Natural killer cell (primary cell): ENCODE data around the gene ZBTB43. TPM values are rescaled to one million over a fixed set of nuclear protein-coding genes. Genes with fewer than 3 reads are reported as not detected.
"Not testable (repeated sequence)": the region's sequence is repeated elsewhere in the genome, so short reads cannot be mapped to it uniquely, and the experiment has no call there.

ENCODE experiments used
- ATAC-seq, 3 donors: fragments of 150-1000 bp in 2 of 3; fragments of 200-7000 bp in 1 of 3; cut with Tn5 transposase; 1 replicate in 1 of 3; 2 replicates in 2 of 3; pipeline ENCODE4 v1.10.0; 2021; ENCODE audit warnings: mild to moderate bottlenecking in 2 of 3, moderate library complexity in 2 of 3
- DNase-seq, 2 donors: peaks; one replicate each; pipeline versions ENCODE4 v3.0.0 to v3.0.0-alpha.2; 2013 to 2021; ENCODE audit warnings: mixed read lengths in 1 of 2
- H3K27ac ChIP-seq: one replicate; pipeline ENCODE4 v1.5.1; 2013; ENCODE audit warnings: mild to moderate bottlenecking, low read length
- H3K27me3 ChIP-seq: one replicate; pipeline ENCODE4 v1.6.1; 2013; ENCODE audit warnings: low read length; ENCODE audit not compliant: control insufficient read depth, insufficient read depth
- H3K36me3 ChIP-seq: one replicate; pipeline ENCODE4 v1.6.1; 2013; ENCODE audit warnings: low read length; ENCODE audit not compliant: control insufficient read depth, insufficient read depth
- H3K4me1 ChIP-seq: one replicate; pipeline ENCODE4 v1.6.1; 2013; ENCODE audit warnings: low read length; ENCODE audit not compliant: control insufficient read depth, insufficient read depth
- H3K4me3 ChIP-seq: one replicate; pipeline ENCODE4 v1.5.1; 2013; ENCODE audit warnings: low read length
- H3K9me3 ChIP-seq: one replicate; pipeline ENCODE4 v1.6.1; 2013; ENCODE audit warnings: low read length; ENCODE audit not compliant: control insufficient read depth, insufficient read depth
- H3K27ac Mint-ChIP-seq, 2 donors: one replicate each; pipeline ENCODE4 v1.8.0; 2022; ENCODE audit warnings: mild to moderate bottlenecking in 2 of 2, mixed read lengths in 2 of 2, moderate library complexity in 1 of 2
- H3K27me3 Mint-ChIP-seq, 2 donors: one replicate each; pipeline ENCODE4 v1.8.0; 2022; ENCODE audit warnings: low read depth in 2 of 2, mixed read lengths in 2 of 2
- H3K36me3 Mint-ChIP-seq: one replicate; pipeline ENCODE4 v1.8.0; 2022; ENCODE audit warnings: mixed read lengths
- H3K4me1 Mint-ChIP-seq, 2 donors: one replicate each; pipeline ENCODE4 v1.8.0; 2022; ENCODE audit warnings: mixed read lengths in 2 of 2
- H3K4me3 Mint-ChIP-seq: one replicate; pipeline ENCODE4 v1.8.0; 2022; ENCODE audit warnings: mild to moderate bottlenecking, moderate library complexity, mixed read lengths
- H3K9me3 Mint-ChIP-seq, 2 donors: one replicate each; pipeline ENCODE4 v1.8.0; 2022; ENCODE audit warnings: mixed read lengths in 2 of 2
- WGBS: methylation state at CpG from one replicate; pipeline ENCODE4 v1.1.7; 2013; ENCODE audit warnings: missing lambda C conversion rate; ENCODE audit not compliant: insufficient coverage; 5-methylcytosine and 5-hydroxymethylcytosine counted together
- intact Hi-C: fragments of 100-400 bp; cut with micrococcal nuclease; formaldehyde crosslinking; loops from one replicate; pipeline ENCODE4 v1.14.2; 2022
- total RNA-seq, 4 donors: library from RNA; stranded (reverse); fragments of 120-200 nt in 1 of 4; gene quantifications; one replicate each; pipeline versions ENCODE4 v1.2.3 to v1.2.4, GENCODE V29; 2013 to 2022
- TF ChIP-seq, protein P1 (sequence below): fragments of 200-600 bp; IDR thresholded peaks from one replicate; pipeline ENCODE4 v1.8.0; 2022; ENCODE audit warnings: antibody characterized with exemption

Gene ZBTB43
- total RNA-seq, 3 donors from 2014 or later (not counting 1 experiment from before 2014, with no cell fraction given): 42.1 to 61.0 (median 57.2) TPM

DNA sequence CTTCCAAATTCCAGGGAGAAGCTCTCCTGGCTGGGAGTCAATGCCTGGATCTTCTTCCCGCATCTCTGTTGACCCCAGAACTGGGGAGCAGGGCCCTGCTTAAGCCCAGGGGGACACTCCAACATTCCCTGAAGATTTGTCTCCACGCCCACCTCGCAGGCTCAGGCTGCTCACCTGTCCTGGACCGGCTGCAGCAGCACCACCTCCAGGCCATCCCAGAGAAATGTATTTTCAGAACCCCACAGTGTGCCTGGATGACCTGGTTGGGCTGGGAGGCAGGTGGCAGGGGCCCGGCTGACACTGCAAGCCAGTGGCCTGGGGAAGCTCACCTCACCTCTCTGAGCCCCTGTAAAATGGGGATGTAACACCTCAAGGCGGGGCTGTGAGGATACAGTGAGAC, 27.1 kb upstream of the ZBTB43 start:
- Mint-ChIP-seq H3K4me3 (no peak overlapping the region), H3K36me3 (no peaks in the 10 kb centered on the region), H3K4me1 (no peaks in the 10 kb centered on the region), H3K27ac (no peak overlapping the region), H3K27me3 (peaks cover 17 to 35% of the 10 kb centered on the region in 2 donors), H3K9me3 (no peaks in the 10 kb centered on the region)
- no peak for ATAC-seq
- TF ChIP-seq, protein P1, sequence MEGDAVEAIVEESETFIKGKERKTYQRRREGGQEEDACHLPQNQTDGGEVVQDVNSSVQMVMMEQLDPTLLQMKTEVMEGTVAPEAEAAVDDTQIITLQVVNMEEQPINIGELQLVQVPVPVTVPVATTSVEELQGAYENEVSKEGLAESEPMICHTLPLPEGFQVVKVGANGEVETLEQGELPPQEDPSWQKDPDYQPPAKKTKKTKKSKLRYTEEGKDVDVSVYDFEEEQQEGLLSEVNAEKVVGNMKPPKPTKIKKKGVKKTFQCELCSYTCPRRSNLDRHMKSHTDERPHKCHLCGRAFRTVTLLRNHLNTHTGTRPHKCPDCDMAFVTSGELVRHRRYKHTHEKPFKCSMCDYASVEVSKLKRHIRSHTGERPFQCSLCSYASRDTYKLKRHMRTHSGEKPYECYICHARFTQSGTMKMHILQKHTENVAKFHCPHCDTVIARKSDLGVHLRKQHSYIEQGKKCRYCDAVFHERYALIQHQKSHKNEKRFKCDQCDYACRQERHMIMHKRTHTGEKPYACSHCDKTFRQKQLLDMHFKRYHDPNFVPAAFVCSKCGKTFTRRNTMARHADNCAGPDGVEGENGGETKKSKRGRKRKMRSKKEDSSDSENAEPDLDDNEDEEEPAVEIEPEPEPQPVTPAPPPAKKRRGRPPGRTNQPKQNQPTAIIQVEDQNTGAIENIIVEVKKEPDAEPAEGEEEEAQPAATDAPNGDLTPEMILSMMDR: no peak
- intact Hi-C loops: no loop called here
- Histone ChIP-seq H3K27ac (no peak overlapping the region), H3K9me3 (no peaks in the 10 kb centered on the region), H3K27me3 (peaks cover 3% of the 10 kb centered on the region), H3K4me1 (peaks cover 6% of the 10 kb centered on the region), H3K4me3 (no peak overlapping the region), H3K36me3 (no peaks in the 10 kb centered on the region)
- peak in 1 of 2 donors; percentile 20 for DNase-seq
- 33% methylated on average over 6 of the region's 6 CpGs for WGBS

DNA sequence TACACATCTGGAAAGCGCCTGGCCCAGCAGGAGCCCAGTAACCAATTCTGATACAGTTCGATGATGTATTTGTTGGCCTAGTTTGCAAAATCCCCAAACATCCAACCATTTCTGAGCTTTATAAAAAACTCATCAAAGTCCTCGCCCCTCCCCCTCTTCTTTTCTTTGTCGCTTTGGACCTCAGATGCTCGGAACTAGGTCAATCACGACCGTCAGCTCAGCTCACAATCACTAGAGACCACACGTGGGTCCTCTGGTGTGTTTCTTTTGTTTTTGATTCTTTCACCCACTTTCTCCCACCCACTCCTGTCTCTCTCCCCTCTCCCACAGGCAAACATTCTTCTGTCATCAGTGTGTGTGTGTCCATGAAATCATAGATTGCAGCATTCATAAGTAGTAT, 26.7 kb upstream of the ZBTB43 start:
- DNase-seq (no peak), ATAC-seq (no peak)
- Histone ChIP-seq H3K27me3 (peaks cover 3% of the 10 kb centered on the region), H3K36me3 (no peaks in the 10 kb centered on the region), H3K4me1 (peaks cover 6% of the 10 kb centered on the region), H3K27ac (no peak overlapping the region), H3K4me3 (no peak overlapping the region), H3K9me3 (no peaks in the 10 kb centered on the region)
- Mint-ChIP-seq H3K27ac (no peak overlapping the region), H3K4me1 (no peaks in the 10 kb centered on the region), H3K36me3 (no peaks in the 10 kb centered on the region), H3K4me3 (no peak overlapping the region), H3K27me3 (peaks cover 17 to 33% of the 10 kb centered on the region in 2 donors), H3K9me3 (no peaks in the 10 kb centered on the region)
- TF ChIP-seq, protein P1: no peak
- intact Hi-C loops: no loop called here
- WGBS: 79% methylated on average over 8 of the region's 8 CpGs

GRCh38 chr9:126778696-126779095, 26.1 kb upstream of the ZBTB43 start:
- ATAC-seq, H3K4me3 Mint-ChIP-seq, H3K4me1 Mint-ChIP-seq, H3K9me3 Mint-ChIP-seq, H3K27ac Mint-ChIP-seq, H3K4me3 ChIP-seq, DNase-seq, H3K36me3 ChIP-seq, H3K27ac ChIP-seq, H3K27me3 ChIP-seq, H3K9me3 ChIP-seq, H3K36me3 Mint-ChIP-seq, intact Hi-C loops, H3K4me1 ChIP-seq: not testable (repeated sequence)
- H3K27me3 Mint-ChIP-seq: peaks cover 16 to 28% of the 10 kb centered on the region in 2 donors
- WGBS: 100% methylated on average over 5 of the region's 5 CpGs

GRCh38 chr9:126781186-126782052, 23.4 kb upstream of the ZBTB43 start:
- H3K9me3 Mint-ChIP-seq: no peaks in the 10 kb centered on the region
- 45% methylated on average over 25 of the region's 29 CpGs for WGBS
- H3K4me3 Mint-ChIP-seq: no peak overlapping the region
- no peak overlapping the region for H3K27ac Mint-ChIP-seq
- ATAC-seq (peak; percentile 81 to 99 (median 98)), DNase-seq (peak; percentile 84 to 88)
- no peak overlapping the region for H3K4me3 ChIP-seq
- intact Hi-C loops: loop anchor here (1.0 kb wide), 2 partner anchors 76 to 170 kb away; no protein-coding TSS in a partner anchor
- H3K27me3 ChIP-seq: peaks cover 3% of the 10 kb centered on the region
- peaks cover 6% of the 10 kb centered on the region for H3K4me1 ChIP-seq
- TF ChIP-seq, protein P1: peak; percentile 96
- H3K27ac ChIP-seq: no peak overlapping the region
- no peaks in the 10 kb centered on the region for H3K9me3 ChIP-seq
- no peaks in the 10 kb centered on the region for H3K36me3 Mint-ChIP-seq
- H3K27me3 Mint-ChIP-seq: peaks cover 11 to 13% of the 10 kb centered on the region in 2 donors
- no peaks in the 10 kb centered on the region for H3K4me1 Mint-ChIP-seq
- H3K36me3 ChIP-seq: no peaks in the 10 kb centered on the region
